ENCODE data around the gene OTUB1.

Gene OTUB1

DNA sequence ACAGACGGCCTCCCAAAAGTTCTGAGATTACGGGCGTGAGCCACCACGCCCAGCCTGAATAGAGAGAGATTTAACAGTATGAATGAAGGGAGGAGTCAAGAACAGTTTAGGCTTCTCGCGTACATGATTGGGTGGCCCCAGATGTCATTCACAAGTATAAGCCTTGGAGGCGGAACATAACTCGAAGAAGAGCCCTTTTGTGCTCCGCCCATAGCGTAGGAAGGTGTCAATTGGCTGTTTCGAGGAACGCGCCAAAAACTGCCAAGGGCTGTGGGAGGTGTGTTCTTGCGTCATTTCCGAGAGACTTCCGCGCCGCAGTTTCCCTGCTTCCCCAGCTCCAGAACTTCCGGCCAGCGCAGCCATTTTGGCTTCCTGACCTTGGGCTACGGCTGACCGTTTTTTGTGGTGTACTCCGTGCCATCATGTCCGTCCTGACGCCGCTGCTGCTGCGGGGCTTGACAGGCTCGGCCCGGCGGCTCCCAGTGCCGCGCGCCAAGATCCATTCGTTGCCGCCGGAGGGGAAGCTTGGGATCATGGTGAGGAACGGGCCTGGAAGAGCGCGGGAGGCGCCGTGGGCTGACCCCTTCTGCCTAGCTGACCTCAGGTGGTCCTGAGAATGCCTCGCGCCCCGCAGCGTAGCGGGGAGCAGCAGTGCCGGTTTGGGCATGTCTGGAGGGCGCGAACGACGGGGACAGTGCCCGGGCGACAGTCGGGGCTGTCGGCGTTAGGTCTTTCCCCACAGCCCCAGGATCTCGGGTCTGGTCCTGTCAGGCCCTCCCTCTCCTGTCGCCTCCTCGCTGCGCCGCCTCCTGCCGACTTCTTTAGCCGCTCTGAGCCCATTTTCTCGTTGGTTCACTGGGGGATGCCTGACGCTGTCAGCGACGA is 11.7 kb upstream of the OTUB1 start, which contains the start of gene COX8A:
COX8A (plus strand) TSS at position 362 of the 885 bp plus-strand sequence; CDS start at position 423, 61 bp downstream.
- DNase-seq (ENCODE audit: low read depth in 2 of 2), result peak; percentile 87 to 95

DNA sequence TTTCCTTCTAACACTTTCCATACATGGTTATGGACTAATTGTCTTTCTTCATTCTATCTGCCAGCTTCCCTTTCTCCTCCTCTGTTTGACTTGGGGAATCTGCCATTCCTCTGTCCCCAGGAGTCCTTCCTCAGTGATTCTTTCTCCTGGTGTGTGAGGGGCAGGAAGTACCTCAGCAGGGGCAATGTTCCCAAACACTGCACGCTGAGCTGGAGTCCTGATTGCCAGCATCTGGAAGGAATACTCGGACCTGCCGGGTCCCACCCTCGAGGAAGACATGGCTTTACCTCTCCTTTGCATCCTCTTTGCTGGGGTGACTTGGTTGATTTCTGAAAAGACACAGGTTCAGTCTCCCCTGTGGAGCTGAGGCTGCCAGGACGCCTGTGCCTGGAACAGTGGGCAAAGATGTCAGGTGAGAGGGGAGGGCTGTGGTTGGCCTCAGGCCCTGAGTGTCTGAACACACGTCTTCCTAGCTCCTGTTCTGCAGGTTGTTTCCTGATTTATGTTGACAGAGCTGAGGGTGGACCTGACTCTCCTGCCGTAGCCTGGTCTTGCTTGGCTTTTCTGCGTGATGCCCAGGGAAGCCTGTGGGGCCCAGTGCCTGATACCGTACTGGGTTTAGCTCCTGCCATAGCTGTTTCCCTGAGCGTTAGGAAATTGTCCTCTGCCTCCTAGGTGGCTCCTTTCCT is 7.5 kb upstream of the OTUB1 start:
- DNase-seq (ENCODE audit: low read depth in 2 of 2), result no peak

DNA sequence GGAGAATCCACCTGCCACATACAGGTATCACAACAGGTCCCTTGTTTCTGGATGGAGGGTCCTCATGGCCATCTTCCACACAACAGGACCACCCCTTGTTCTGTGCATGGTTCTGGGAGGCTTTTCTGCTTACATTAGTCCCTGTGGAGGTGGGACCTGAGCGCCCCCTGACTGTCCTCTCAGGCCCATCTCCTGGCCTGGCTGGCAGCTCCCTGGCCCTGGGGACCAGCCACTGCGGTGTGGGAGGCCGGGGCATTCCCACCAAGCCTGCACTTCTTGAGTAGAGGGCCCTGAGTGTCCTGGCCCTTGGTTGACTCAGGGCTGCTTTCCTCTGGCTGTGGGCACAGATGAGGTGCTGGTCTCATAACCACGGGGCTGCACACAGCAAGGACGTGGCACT is 6.8 kb upstream of the OTUB1 start:
- DNase-seq (ENCODE audit: low read depth in 2 of 2), result no peak

DNA sequence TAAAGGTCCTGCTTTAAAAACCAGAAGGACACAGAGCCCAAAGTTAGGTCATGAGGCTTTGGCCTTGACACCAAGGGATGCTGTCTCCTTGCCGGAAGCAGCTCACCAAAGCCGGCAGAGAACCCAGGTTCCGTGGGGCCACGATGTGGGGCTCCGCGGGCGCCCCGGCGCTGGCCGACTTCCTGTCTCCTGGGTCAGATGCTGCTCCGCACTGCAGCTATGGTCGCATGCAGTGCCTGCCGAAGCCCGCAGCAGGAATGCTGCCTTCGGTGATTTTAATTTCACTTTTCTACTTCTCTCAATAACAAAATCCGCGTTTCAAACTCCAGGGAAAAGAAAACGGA is 454 bp upstream of the OTUB1 start:
- DNase-seq (ENCODE audit: low read depth in 2 of 2), result peak; percentile 58 to 63

DNA sequence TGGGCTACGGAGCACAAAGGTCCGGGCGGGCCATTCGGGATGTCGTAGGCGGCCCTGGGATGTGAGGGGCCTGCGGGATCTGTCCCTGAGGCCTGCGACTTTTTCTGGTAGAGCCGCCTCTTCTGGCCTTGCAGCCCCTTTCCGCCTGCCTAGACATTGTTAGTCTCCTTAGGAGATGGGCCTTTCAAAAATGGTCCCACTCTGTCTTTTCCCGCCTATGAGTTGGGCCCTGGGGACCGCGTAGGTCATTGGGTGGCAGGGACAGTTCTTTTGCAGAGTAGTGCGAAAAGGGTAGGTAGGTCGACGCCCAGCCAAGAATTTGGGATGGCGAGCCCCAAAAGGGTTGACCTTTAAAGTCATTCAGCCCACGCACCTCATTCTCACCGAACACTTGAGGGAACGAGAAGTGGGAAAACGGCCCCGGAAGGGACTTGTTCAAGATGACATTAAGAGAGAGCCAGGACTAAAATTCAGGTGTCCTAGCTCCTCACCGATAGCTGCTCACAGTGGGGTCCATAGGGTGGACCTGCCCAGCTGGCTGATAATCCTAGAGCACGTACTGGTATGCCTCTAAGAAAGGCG is 785 bp downstream of the OTUB1 start:
- no peak for DNase-seq (ENCODE audit: low read depth in 2 of 2)

DNA sequence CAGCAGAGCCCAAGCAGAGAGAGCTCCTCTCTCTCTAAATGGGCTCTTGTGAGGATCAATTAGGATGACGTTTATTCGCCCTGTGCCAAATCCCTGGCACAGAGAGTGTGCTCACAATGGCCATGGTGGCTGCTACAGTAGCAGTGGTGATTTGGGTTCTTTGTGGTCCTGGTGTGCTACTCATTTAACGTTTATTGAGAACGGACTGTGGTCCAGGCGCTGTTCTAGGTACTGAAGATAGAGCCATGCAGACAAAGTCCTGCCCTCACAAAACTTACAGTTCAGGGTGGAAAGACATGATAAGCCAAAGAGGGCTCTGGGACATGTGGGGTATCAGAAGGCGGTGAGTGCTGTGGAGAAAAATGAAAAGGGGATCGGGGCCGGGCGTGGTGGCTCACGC is 5.3 kb downstream of the OTUB1 start:
- no peak for DNase-seq (ENCODE audit: low read depth in 2 of 2)

DNA sequence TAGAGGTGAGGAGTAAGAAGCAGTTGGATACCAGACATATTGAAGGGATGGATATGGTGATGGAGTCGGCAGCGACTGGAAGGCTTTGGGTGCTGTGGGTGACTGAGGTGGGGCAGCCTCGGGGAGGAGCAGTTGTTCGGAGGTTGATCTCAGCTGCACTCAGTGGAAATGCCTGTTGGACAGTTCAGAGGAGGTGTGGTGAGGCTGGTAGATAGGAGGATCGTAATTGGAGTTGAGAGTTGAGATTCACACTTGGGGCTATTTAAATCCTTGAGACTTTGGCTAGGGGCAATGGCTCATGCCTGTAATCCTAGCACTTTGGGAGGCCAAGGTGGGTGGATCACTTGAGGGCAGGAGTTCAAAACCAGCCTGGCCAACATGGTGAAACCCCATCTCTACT is 6.9 kb downstream of the OTUB1 start:
- no peak for DNase-seq (ENCODE audit: low read depth in 2 of 2)

DNA sequence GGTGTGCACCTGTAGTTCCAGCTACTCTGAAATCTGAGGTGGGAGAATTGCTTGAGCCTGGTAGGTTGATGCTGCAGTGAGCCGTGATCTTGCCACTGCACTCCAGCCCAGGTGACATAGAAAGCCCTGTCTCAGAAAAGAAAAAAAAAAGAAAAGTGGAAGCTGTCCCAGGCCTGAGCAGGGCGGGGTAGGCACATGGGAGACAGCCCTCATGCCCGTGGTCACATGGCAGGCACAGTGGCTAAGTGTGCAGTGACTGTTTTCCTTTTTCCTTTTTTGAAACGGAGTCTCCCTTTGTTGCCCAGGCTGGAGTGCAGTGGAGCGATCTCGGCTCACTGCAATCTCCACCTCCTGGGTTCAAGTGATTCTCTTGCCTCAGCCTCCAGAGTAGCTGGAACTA is 7.8 kb downstream of the OTUB1 start:
- DNase-seq (ENCODE audit: low read depth in 2 of 2), result no peak

DNA sequence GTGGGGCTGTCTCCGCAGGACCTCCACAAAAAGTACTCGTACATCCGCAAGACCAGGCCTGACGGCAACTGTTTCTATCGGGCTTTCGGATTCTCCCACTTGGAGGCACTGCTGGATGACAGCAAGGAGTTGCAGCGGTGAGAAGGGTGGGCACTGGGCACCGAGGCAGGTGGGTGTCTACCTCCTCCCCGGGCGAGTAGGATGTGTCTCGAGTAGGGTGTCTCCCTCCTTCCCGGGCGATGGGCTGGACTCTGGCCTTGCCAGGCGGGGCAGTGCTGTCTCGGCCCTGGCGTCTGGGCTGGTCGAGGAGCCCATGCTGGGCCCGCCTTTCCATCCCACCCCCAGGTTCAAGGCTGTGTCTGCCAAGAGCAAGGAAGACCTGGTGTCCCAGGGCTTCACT is 10.3 kb downstream of the OTUB1 start:
- no peak for DNase-seq (ENCODE audit: low read depth in 2 of 2)

DNA sequence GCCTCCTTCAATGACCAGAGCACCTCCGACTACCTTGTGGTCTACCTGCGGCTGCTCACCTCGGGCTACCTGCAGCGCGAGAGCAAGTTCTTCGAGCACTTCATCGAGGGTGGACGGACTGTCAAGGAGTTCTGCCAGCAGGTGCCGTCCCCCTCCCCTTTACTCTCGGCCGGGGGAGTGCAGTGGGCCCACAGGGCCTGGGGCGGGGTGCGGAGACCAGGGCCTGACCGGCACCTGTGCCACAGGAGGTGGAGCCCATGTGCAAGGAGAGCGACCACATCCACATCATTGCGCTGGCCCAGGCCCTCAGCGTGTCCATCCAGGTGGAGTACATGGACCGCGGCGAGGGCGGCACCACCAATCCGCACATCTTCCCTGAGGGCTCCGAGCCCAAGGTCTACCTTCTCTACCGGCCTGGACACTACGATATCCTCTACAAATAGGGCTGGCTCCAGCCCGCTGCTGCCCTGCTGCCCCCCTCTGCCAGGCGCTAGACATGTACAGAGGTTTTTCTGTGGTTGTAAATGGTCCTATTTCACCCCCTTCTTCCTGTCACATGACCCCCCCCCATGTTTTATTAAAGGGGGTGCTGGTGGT is 11.0 kb downstream of the OTUB1 start:
- no peak for DNase-seq (ENCODE audit: low read depth in 2 of 2)

DNA sequence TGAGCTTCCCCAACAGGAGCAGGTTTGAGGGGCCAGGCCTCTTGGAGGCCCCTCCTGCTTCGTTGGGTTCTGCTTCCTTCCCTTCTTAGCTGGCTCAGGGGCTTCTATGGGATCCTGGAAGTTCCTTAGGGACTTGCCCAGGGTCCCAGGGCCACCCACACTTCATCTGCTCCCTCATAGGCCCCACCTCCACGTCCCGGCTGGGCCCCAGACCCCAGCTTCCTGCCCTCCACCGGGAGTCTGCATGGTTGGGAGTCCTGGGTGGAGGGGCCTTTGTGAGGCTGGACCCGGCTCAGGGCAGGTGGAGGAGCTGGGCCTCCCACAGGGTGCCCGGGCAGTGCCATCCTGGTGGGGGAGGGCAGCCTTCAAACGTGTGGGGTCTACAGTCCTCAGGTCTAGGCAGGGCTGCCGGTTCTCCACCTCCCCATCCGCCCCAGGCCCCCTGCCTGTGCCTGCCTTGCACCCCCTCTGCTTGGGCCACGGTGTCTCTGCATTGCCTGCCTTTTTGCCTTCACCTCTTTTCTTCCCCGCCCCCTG is 11.6 kb downstream of the OTUB1 start:
- no peak for DNase-seq (ENCODE audit: low read depth in 2 of 2)

DNA sequence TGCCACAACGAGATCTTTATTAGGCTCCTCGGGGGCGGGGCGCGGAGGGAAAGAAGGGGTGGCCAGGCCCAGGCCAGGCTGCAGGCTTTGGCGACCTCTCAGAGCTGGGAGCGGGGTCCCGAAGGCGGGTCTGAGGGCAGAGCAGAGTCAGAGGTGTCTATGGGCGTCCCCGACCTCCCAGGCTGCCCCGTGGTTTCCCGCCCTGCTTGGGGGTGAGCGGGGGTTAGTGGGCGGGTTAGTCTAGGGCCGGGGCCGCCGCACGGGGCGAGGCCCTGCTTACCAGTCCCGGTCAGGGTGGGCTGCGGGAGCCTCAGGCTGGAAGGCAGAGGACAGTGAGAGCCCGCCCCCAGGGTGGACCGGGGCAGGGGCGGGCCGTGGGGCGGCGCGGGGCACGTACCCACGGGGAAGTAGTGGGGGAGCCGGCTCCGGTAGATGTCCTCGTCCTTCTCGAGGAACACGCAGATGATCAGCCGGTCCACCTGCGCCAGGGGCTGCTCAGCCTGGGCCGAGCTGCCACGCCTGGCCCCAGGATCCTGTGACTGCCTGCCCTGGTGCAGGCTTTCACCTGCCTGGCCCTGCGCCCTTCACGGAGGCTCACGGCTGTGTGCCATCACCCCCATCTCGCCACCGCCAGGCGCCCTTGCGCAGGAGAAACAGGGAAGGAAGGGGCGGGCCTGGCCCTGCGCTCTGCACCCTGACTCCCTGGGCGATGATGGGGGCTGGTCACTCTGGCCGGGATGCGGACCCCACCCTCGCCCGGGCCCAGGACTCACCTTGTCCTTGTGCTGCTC is 12.5 kb downstream of the OTUB1 start:
- DNase-seq (ENCODE audit: low read depth in 2 of 2), result peak in 1 of 2 donors; percentile 12

DNA sequence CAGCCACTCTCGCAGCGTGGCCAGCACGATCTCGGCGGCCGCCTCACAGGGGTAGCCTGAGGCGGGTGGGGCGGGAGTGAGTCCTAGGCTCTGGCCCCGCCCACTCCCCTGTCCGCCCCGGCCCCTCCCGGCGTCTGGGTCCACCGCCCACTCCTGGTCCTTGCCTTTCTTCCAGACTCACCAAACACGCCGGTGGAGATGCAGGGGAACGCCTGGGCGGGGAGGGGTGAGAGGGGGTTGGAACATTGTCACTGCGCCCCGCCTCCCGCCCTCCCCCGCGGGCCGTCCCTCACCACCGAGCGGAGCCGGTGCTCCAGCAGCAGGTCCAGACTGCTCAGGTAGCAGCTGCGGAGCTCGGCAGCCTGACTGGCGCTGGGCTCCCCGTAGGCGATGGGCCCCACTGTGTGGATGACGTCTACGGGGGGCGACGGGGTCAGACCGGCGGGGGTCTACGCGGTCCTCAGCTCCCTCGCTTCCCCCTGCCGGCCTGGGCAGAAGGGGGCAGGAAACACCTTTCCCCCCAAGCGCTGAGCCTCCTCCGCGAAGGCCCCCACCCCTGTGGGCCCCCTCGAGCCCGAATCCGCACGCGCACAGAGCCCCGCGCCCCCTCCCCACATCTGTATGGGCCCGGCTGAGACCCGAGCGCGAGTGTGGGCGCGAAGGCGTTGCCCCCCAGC is 13.2 kb downstream of the OTUB1 start:
- peak; percentile 45 to 52 for DNase-seq (ENCODE audit: low read depth in 2 of 2)

DNA sequence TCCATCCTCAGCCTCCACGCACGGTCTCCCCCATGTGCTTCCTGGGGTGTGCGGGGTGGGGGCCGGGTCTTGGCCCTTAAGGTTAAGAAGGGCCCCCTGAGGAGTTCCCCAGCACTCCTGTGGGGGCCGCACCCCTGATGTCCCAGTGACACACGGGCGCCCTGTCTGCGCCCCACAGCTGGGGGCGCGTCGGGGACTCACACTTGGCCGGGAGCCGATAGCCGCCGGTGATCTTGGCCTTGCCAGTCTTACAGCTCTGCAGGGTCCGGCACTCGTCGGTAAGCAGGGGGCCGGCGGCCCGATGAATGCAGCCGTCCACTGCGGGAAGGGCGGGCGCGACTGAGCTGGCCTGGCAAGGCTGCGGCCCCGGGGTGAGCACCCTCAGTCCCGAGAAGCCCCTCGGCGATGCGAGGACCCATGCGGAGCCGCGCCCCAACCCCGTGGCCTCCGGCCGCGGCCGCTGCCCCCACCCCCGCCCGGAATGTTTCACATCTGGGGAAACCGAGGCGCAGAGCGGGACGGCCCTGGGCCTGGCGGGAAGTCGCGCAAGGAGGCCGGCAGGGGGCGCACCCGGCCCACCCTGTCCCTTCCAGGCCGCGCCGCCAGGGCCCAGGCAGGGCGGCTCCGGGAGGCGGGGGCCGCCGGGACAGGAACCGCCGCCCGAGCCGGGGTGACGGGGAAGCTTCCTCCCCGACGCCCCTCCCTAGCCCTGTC is 13.9 kb downstream of the OTUB1 start:
- peak; percentile 64 to 65 for DNase-seq (ENCODE audit: low read depth in 2 of 2)

DNA sequence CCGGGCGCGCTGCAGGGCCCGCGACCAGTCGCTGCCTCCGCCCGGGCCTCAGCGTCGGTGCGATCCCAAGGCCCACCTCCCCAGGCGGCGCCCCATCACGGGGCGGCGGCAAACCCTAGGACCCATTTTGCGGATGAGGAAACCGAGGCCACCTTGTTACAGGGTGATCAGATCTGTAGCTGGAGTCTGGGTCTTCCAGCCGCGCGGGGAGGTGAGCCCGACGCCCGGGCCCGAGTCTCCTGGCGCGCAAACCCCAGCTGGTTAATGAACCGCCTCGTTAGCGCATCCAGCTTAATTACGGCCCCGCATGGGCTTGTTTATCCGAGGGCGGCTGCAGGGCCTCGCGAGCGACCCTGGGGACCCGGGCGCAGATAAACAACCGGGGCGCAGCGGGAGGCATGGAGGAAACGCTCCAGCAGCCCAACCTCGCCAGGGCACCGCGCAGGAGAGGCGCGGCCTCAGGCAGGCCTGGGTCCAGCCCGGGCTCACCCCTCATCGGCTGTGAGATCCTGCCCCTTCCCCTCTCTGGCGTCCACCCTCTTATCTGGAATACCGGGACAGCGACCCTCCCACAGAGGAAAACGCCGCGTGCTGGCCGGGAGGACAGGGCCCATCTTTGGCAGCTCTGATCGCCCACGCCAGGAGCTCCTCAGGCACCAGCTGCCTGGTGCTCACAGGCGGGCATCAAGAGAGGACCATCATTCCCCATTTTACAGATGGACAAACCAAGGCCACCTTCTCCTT is 14.7 kb downstream of the OTUB1 start:
- DNase-seq (ENCODE audit: low read depth in 2 of 2), result no peak

DNA sequence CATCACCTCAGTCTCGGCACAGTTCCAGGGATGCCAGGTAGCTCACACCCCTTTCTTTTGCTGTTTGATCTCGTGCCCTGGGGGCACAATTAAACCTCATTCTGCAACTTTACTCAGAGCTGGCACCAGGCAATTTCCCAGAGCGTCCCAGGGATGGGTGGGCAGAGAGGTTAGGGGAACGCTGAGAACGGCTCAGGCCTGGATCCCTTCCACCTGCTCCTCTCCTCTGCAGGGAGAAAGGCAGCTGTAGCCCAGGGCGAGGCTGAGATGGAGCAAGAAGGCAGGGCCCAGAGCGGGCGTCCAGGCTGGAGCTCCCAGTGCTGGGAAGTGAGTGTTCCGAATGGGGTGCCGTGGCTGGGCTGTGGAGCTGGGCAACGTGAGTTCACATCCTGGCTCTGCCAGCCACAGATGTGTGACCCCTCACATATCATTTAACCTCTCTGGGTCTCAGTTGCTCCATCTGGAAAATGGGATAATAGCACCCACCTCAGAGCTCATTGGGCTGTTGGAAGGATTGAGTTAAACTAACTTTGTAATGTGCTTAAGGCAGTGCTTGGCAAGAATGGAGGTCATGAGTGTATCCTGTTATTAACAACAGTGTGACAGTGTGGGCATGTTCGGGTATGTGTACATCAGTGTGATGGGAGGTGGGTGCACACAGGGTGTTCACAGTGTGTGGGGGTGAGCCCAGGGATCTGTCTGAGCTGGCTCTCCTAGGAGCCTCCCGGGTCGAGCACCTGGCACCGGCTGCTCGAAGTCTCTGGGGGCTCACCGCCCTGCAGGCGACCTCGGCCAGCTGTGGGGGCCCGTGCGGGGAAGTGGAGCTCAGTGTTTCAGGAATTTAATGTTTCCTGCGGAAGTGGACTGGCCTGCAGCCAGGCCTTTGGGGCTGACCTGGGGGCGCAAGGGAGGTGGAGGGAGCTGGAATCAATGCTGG is 15.5 kb downstream of the OTUB1 start:
- no peak for DNase-seq (ENCODE audit: low read depth in 2 of 2)

DNA sequence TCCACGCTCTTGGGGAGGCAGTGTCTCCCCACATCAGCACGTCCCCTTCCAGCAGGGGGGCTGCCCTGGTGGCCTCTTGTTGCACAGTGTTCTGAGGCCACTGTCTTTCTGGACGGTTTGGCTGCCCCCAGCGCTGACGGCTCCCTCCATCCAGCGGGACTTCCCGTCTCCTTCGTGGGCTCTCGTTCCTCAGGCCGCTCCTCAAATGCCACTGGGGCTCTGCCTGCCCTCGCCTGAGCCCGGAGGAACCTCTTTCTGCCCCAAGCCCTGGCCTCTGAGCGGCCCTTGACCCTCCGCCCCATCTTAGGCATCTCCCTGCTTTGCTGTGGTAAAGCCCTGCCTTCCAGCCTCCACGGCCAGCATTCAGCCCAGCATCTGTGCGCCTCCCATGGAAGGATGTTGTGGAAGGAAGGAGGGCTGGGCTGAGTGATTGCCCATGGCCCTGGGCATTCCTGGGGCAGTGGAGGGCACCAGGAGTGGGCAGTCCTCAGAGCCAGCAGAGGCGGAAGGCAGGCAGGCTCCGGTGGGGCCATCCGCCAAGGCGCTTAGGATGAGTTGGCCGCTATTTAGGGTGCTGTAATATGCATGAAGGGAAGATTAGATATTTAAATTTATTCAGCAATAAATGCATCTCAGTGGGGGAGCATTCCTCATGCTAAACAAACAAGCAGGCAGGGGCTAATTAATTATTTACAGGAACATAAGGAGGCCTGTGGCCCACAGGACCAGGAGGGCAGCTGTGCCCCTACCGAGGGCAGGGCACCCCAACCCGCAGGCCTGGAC is 17.8 kb downstream of the OTUB1 start:
- no peak for DNase-seq (ENCODE audit: low read depth in 2 of 2)
